Chondrocyte (in vitro differentiated cells): ENCODE data around the gene SSR2. TPM values are rescaled to one million over a fixed set of nuclear protein-coding genes. Genes with fewer than 3 reads are reported as not detected.
A peak's percentile ranks its signal among the peaks of the same experiment; 100 is the strongest.

ENCODE experiments used
- DNase-seq: peaks from one replicate; pipeline ENCODE4 v3.0.0; 2021; ENCODE audit warnings: mixed read lengths, low spot score
- H3K27ac Mint-ChIP-seq: one replicate; pipeline ENCODE4 v1.8.0; 2021; ENCODE audit warnings: mild to moderate bottlenecking, moderate library complexity, mixed read lengths; ENCODE audit not compliant: unreplicated experiment
- H3K27me3 Mint-ChIP-seq: 2 replicates; pipeline ENCODE4 v1.8.0; 2021; ENCODE audit warnings: low read depth, mixed read lengths
- H3K36me3 Mint-ChIP-seq: 2 replicates; pipeline ENCODE4 v1.8.0; 2021; ENCODE audit warnings: low read depth, mixed read lengths
- H3K4me1 Mint-ChIP-seq: 2 replicates; pipeline ENCODE4 v1.8.0; 2021; ENCODE audit warnings: low read depth, mild to moderate bottlenecking, mixed read lengths
- H3K4me3 Mint-ChIP-seq: one replicate; pipeline ENCODE4 v1.8.0; 2021; ENCODE audit warnings: mild to moderate bottlenecking, moderate library complexity, mixed read lengths; ENCODE audit not compliant: unreplicated experiment
- H3K9me3 Mint-ChIP-seq: 2 replicates; pipeline ENCODE4 v1.8.0; 2021; ENCODE audit warnings: low read depth, mixed read lengths
- total RNA-seq: library from RNA; stranded (reverse); gene quantifications from 3 replicates; pipeline ENCODE4 v1.2.1, GENCODE V29; 2021
- TF ChIP-seq, protein P1 (sequence below): fragments of 200-600 bp; sonication (generic); IDR thresholded peaks from 2 replicates; pipeline ENCODE4 v1.5.0; 2021; ENCODE audit warnings: antibody characterized with exemption, mild to moderate bottlenecking, moderate library complexity

The SSR2 gene
- total RNA-seq, 1 donor from 2014 or later: 233 TPM

DNA sequence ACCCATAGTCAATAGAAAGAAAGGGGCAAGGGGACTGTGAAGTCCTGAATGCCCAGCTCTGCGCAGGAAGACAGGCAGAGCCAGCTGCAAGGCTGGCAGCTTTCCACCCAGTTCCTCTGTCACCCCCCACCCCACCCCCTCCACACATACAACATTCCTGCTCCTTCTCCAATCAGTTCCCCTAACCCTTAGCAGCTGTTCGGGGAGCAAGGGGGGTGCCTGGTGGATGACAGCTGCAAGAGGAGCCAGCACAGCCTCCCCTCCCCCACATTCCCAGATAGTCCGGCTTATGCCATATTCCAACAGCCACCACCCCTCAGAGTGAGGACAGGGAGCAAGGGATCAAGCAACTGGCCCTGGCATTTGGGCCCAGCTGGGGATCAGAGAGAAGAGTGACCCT, 52.1 kb downstream of the SSR2 start:
- Mint-ChIP-seq H3K9me3 (no peaks in the 10 kb centered on the region), H3K36me3 (peaks cover 43% of the 10 kb centered on the region), H3K27me3 (no peaks in the 10 kb centered on the region), H3K27ac (peak overlapping the region; percentile 76), H3K4me1 (peaks cover 66% of the 10 kb centered on the region), H3K4me3 (peak overlapping the region; percentile 44)
- DNase-seq: no peak
- TF ChIP-seq, protein P1, sequence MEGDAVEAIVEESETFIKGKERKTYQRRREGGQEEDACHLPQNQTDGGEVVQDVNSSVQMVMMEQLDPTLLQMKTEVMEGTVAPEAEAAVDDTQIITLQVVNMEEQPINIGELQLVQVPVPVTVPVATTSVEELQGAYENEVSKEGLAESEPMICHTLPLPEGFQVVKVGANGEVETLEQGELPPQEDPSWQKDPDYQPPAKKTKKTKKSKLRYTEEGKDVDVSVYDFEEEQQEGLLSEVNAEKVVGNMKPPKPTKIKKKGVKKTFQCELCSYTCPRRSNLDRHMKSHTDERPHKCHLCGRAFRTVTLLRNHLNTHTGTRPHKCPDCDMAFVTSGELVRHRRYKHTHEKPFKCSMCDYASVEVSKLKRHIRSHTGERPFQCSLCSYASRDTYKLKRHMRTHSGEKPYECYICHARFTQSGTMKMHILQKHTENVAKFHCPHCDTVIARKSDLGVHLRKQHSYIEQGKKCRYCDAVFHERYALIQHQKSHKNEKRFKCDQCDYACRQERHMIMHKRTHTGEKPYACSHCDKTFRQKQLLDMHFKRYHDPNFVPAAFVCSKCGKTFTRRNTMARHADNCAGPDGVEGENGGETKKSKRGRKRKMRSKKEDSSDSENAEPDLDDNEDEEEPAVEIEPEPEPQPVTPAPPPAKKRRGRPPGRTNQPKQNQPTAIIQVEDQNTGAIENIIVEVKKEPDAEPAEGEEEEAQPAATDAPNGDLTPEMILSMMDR: no peak

DNA sequence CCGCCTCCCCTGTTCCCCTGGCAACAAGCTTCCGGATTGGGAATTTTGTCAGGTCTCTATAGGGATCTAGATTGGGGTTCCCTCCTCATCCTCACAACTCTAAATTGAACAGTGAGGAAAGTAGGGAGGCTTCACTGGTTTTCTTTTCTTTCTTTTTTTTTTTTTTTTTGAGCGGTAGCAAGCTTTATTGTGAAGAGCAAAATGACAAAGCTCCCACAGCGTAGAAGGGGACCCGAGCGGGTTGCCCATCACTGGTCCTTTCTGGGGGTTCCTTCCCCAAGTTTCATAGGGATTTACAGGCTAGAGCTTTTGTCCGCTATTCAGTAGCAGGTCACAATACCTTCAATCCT, 52.7 kb downstream of the SSR2 start:
- H3K4me1 Mint-ChIP-seq: peaks cover 60% of the 10 kb centered on the region
- no peaks in the 10 kb centered on the region for H3K27me3 Mint-ChIP-seq
- H3K36me3 Mint-ChIP-seq: peaks cover 40% of the 10 kb centered on the region
- H3K9me3 Mint-ChIP-seq: no peaks in the 10 kb centered on the region
- DNase-seq: no peak
- peak overlapping the region; percentile 49 for H3K27ac Mint-ChIP-seq
- TF ChIP-seq, protein P1: no peak
- no peak overlapping the region for H3K4me3 Mint-ChIP-seq

DNA sequence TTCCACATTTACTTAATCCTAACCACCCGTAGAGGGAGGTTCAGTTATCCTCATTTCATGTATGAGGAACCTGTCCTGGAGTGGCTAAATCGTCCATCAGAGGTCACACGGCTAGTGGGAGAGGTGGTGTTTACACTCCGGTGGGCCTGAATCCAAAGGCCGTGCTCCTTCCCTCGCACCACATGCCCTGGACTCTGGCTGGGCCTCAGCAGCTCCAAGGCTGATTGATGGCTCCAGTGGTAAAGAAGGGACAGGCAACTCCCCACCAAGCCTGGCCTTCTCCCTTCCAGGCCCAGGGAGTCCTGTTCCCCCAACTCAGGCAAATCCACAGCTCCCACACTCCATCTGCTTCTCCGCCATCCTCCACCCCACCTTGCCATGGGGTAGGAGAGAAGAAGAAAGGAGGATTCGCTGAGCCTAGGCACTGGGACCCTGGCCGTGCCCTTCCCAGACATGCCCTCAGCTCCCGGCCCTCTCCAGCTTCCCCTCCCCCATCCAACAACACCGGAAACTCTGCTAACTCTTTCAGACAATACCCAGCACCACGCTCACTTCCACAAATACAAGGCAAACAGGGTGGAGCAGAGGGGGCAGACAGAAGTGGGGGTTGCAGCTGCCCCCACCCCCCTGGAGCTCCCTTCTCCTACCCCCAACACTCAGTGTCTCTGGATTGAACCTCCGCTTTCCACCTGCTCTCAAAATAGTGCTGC, 53.3 kb downstream of the SSR2 start:
- Mint-ChIP-seq H3K27me3 (no peaks in the 10 kb centered on the region), H3K4me1 (peaks cover 60% of the 10 kb centered on the region), H3K4me3 (no peak overlapping the region), H3K36me3 (peaks cover 41% of the 10 kb centered on the region), H3K27ac (peak overlapping the region; percentile 49), H3K9me3 (no peaks in the 10 kb centered on the region)
- TF ChIP-seq, protein P1: no peak
- DNase-seq: no peak

DNA sequence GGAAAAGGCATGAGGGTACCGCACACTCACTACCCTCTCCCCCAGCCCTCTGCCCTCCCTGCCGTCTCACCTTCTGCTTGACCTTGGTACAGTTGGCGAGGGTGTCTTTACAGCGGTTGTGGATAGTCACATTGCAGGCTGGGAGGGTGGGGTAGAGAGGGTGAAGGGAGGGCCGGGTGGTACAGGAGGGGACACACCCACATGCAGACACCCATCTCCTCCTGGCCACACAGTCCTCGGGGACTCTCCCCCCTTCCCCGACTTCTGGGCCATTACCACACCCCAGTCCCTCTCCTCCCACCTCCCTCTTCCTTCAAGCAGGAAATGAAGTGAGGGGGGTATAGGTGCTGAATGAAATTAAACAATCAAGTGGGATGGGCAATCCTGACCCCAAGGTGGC, 54.0 kb downstream of the SSR2 start:
- Mint-ChIP-seq H3K27ac (peak overlapping the region; percentile 51), H3K27me3 (no peaks in the 10 kb centered on the region), H3K4me3 (no peak overlapping the region), H3K4me1 (peaks cover 61% of the 10 kb centered on the region), H3K36me3 (peaks cover 46% of the 10 kb centered on the region), H3K9me3 (no peaks in the 10 kb centered on the region)
- TF ChIP-seq, protein P1: no peak
- DNase-seq: no peak

DNA sequence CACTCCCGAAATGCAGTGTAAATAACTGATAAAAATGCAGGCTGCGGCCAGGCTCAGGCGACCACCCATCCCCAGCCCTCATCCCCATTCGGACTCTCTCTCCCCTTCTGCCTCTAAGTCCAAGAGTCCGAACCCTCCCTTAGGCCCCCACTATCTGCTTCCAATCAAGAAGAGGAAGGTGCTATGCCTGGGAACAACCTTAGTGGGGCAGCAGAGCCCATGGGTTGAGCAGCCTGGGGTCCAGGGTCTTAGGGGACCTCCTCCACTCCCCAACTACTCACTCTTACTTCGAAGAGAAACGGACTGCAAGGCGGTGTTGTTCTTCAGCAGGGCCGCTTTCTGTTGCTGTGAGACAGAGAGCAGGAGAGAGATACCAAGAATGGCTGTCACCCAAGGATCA, 54.6 kb downstream of the SSR2 start:
- H3K9me3 Mint-ChIP-seq: no peaks in the 10 kb centered on the region
- H3K27ac Mint-ChIP-seq: peak overlapping the region; percentile 61
- no peak for DNase-seq
- no peak overlapping the region for H3K4me3 Mint-ChIP-seq
- H3K36me3 Mint-ChIP-seq: peaks cover 50% of the 10 kb centered on the region
- TF ChIP-seq, protein P1: peak; percentile 39
- no peaks in the 10 kb centered on the region for H3K27me3 Mint-ChIP-seq
- H3K4me1 Mint-ChIP-seq: peaks cover 61% of the 10 kb centered on the region
